ENCODE data around the gene KCNAB2. TPM values are rescaled to one million over a fixed set of nuclear protein-coding genes. Genes with fewer than 3 reads are reported as not detected.

The KCNAB2 gene
- total RNA-seq, 1 experiment from 2014 or later = 10.3 TPM

- TF ChIP-seq, protein P1, sequence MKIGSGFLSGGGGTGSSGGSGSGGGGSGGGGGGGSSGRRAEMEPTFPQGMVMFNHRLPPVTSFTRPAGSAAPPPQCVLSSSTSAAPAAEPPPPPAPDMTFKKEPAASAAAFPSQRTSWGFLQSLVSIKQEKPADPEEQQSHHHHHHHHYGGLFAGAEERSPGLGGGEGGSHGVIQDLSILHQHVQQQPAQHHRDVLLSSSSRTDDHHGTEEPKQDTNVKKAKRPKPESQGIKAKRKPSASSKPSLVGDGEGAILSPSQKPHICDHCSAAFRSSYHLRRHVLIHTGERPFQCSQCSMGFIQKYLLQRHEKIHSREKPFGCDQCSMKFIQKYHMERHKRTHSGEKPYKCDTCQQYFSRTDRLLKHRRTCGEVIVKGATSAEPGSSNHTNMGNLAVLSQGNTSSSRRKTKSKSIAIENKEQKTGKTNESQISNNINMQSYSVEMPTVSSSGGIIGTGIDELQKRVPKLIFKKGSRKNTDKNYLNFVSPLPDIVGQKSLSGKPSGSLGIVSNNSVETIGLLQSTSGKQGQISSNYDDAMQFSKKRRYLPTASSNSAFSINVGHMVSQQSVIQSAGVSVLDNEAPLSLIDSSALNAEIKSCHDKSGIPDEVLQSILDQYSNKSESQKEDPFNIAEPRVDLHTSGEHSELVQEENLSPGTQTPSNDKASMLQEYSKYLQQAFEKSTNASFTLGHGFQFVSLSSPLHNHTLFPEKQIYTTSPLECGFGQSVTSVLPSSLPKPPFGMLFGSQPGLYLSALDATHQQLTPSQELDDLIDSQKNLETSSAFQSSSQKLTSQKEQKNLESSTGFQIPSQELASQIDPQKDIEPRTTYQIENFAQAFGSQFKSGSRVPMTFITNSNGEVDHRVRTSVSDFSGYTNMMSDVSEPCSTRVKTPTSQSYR (CRISPR knock-in tag; IDR thresholded peaks at IDR 0.05) = no peak
- TF ChIP-seq RELA (CRISPR knock-in tag; IDR thresholded peaks at IDR 0.05; ENCODE audit: borderline replicate concordance) (no peak), NR1H2 (CRISPR knock-in tag; IDR thresholded peaks at IDR 0.05) (no peak), STAT6 (CRISPR knock-in tag; conservative IDR thresholded peaks at IDR 0.05; ENCODE audit: low read depth) (no peak), MYBL2 (CRISPR knock-in tag; IDR thresholded peaks at IDR 0.05) (no peak)
Observed at GRCh38 chr1:6143395-6143794, 97.7 kb downstream of the KCNAB2 start (continued).

DNA sequence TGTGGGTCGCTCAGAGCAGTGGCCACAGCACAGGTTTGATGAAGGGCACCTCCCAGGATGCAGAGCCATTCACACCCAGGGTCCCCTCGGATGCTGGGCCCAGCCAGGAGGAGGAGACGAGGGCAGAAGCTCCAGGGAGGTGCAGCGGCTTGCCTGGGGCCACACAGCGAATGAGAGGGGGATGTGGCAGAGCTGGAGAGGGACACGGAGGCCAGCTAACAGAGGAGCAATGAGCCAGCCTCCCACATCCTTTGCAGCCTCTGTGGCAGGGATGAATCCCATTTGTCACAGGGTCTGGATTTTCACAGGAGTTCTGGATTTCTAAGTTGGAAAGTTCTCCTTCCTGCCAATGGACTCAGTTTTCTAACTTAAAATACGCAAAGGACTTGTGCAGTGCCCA is 98.5 kb downstream of the KCNAB2 start:
- DNase-seq (ENCODE audit: low spot score) = no peak
- ChIA-PET CTCF (interaction anchor here (2.0 kb wide), 1 partner anchor 17 kb away, joined by 4 read pairs; no protein-coding TSS in a partner anchor), POLR2A (no interaction called here)
- TF ChIP-seq SP1 (CRISPR knock-in tag; conservative IDR thresholded peaks at IDR 0.05) = no peak
- Mint-ChIP-seq H3K27ac (no peak overlapping the region), H3K27me3 (ENCODE audit: low read depth) (peaks cover 19% of the 10 kb centered on the region), H3K4me3 (no peak overlapping the region), H3K9me3 (no peaks in the 10 kb centered on the region), H3K36me3 (no peaks in the 10 kb centered on the region), H3K4me1 (peaks cover 4% of the 10 kb centered on the region)
- no peak for ATAC-seq

DNA sequence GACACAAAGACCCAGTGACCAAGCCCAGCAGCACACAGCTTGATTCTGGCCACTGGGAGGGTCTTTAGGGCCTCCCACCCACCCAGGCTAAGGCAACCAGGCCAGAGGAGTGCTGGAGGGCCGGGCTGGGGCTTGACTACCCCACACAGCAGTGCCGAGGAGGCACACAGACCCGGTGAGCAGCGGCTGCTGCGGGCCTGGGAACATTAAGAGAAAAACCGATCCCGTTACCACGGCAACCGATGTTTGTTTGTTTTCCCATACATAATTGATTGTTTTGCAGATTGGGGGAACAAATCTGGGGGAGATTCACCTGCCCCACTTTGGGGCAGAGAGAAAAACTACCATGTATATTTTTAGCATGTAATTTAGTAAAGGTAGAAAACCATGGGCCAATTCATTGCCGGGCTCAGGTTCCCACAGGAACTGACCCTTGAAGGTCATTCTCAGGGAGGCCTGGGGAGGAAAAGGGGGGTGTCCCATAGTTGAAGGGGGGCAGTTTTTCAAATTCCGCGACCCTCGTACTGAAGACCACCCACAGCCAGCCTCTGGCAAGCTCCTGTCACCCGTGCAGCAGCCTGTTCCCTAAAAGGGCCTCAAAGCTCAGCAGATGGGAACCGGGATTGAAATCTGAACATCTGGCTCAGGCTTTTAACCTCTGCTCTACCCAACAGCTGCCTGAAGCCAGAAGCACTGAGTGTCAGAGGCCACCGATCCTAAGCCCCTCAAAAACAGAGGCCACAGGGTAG is 99.1 kb downstream of the KCNAB2 start:
- peaks cover 4% of the 10 kb centered on the region for H3K4me1 Mint-ChIP-seq
- no peaks in the 10 kb centered on the region for H3K36me3 Mint-ChIP-seq
- DNase-seq (ENCODE audit: low spot score) (peak; percentile 61), ATAC-seq (no peak)
- CTCF ChIA-PET = interaction anchor here (1.1 to 2.0 kb wide), 4 partner anchors 16 to 60 kb away, joined by 4 to 7 read pairs (median 4); no protein-coding TSS in a partner anchor
- H3K27me3 Mint-ChIP-seq (ENCODE audit: low read depth) = peaks cover 19% of the 10 kb centered on the region
- no peak overlapping the region for H3K27ac Mint-ChIP-seq
- H3K4me3 Mint-ChIP-seq = no peak overlapping the region
- no peaks in the 10 kb centered on the region for H3K9me3 Mint-ChIP-seq
- POLR2A ChIA-PET = no interaction called here
- TF ChIP-seq, protein P2, sequence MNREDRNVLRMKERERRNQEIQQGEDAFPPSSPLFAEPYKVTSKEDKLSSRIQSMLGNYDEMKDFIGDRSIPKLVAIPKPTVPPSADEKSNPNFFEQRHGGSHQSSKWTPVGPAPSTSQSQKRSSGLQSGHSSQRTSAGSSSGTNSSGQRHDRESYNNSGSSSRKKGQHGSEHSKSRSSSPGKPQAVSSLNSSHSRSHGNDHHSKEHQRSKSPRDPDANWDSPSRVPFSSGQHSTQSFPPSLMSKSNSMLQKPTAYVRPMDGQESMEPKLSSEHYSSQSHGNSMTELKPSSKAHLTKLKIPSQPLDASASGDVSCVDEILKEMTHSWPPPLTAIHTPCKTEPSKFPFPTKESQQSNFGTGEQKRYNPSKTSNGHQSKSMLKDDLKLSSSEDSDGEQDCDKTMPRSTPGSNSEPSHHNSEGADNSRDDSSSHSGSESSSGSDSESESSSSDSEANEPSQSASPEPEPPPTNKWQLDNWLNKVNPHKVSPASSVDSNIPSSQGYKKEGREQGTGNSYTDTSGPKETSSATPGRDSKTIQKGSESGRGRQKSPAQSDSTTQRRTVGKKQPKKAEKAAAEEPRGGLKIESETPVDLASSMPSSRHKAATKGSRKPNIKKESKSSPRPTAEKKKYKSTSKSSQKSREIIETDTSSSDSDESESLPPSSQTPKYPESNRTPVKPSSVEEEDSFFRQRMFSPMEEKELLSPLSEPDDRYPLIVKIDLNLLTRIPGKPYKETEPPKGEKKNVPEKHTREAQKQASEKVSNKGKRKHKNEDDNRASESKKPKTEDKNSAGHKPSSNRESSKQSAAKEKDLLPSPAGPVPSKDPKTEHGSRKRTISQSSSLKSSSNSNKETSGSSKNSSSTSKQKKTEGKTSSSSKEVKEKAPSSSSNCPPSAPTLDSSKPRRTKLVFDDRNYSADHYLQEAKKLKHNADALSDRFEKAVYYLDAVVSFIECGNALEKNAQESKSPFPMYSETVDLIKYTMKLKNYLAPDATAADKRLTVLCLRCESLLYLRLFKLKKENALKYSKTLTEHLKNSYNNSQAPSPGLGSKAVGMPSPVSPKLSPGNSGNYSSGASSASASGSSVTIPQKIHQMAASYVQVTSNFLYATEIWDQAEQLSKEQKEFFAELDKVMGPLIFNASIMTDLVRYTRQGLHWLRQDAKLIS (CRISPR knock-in tag; IDR thresholded peaks at IDR 0.05; ENCODE audit: borderline replicate concordance) = no peak
- TF ChIP-seq, protein P3, sequence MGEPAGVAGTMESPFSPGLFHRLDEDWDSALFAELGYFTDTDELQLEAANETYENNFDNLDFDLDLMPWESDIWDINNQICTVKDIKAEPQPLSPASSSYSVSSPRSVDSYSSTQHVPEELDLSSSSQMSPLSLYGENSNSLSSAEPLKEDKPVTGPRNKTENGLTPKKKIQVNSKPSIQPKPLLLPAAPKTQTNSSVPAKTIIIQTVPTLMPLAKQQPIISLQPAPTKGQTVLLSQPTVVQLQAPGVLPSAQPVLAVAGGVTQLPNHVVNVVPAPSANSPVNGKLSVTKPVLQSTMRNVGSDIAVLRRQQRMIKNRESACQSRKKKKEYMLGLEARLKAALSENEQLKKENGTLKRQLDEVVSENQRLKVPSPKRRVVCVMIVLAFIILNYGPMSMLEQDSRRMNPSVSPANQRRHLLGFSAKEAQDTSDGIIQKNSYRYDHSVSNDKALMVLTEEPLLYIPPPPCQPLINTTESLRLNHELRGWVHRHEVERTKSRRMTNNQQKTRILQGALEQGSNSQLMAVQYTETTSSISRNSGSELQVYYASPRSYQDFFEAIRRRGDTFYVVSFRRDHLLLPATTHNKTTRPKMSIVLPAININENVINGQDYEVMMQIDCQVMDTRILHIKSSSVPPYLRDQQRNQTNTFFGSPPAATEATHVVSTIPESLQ (CRISPR knock-in tag; IDR thresholded peaks at IDR 0.05) = no peak
- TF ChIP-seq ESRRA (CRISPR knock-in tag; IDR thresholded peaks at IDR 0.05; ENCODE audit: borderline replicate concordance) (no peak), STAT6 (CRISPR knock-in tag; conservative IDR thresholded peaks at IDR 0.05; ENCODE audit: low read depth) (no peak), TEAD4 (CRISPR knock-in tag; IDR thresholded peaks at IDR 0.05) (no peak)
- TF ChIP-seq, protein P4, sequence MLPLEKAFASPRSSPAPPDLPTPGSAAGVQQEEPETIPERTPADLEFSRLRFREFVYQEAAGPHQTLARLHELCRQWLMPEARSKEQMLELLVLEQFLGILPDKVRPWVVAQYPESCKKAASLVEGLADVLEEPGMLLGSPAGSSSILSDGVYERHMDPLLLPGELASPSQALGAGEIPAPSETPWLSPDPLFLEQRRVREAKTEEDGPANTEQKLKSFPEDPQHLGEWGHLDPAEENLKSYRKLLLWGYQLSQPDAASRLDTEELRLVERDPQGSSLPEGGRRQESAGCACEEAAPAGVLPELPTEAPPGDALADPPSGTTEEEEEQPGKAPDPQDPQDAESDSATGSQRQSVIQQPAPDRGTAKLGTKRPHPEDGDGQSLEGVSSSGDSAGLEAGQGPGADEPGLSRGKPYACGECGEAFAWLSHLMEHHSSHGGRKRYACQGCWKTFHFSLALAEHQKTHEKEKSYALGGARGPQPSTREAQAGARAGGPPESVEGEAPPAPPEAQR (CRISPR knock-in tag; IDR thresholded peaks at IDR 0.05) = no peak
- TF ChIP-seq, protein P5, sequence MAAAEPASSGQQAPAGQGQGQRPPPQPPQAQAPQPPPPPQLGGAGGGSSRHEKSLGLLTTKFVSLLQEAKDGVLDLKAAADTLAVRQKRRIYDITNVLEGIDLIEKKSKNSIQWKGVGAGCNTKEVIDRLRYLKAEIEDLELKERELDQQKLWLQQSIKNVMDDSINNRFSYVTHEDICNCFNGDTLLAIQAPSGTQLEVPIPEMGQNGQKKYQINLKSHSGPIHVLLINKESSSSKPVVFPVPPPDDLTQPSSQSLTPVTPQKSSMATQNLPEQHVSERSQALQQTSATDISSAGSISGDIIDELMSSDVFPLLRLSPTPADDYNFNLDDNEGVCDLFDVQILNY (CRISPR knock-in tag; IDR thresholded peaks at IDR 0.05) = no peak
- TF ChIP-seq, protein P6, sequence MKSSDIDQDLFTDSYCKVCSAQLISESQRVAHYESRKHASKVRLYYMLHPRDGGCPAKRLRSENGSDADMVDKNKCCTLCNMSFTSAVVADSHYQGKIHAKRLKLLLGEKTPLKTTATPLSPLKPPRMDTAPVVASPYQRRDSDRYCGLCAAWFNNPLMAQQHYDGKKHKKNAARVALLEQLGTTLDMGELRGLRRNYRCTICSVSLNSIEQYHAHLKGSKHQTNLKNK (CRISPR knock-in tag; IDR thresholded peaks at IDR 0.05) = no peak

Measured in WTC11 (cell line).